Activated CD4-positive, alpha-beta memory T cell treated with anti-CD3 and anti-CD28 coated beads, Interleukin-2, amount 10 ng/mL, durations not matched to agents 7 days and 5 days (primary cell): ENCODE measurements around the gene IQUB. TPM values are rescaled to one million over a fixed set of nuclear protein-coding genes. Genes with fewer than 3 reads are reported as not detected.
"Not testable (repeated sequence)": the region's sequence is repeated elsewhere in the genome, so short reads cannot be mapped to it uniquely, and the experiment has no call there.

Experiments
- CTCF ChIA-PET: fragments of 350-600 bp; sonication (Branson Sonifier 250); formaldehyde crosslinking; loops from one replicate; lab custom pipeline; 2021; ENCODE audit warnings: antibody characterized with exemption, inconsistent platforms; lab: Charles Lee
- POLR2A ChIA-PET: fragments of 350-600 bp; sonication (Branson Sonifier 250); formaldehyde crosslinking; loops from one replicate; lab custom pipeline; 2021; ENCODE audit warnings: antibody characterized with exemption; lab: Charles Lee
- DNase-seq: peaks from one replicate; pipeline ENCODE4 v3.0.0-alpha.2; 2020
- H3K27ac Mint-ChIP-seq: one replicate; pipeline ENCODE4 v1.8.0; 2021; ENCODE audit warnings: mild to moderate bottlenecking, mixed read lengths
- H3K27me3 Mint-ChIP-seq: one replicate; pipeline ENCODE4 v1.8.0; 2021; ENCODE audit warnings: mixed read lengths
- H3K36me3 Mint-ChIP-seq: one replicate; pipeline ENCODE4 v1.8.0; 2021; ENCODE audit warnings: low read depth, mixed read lengths
- H3K4me1 Mint-ChIP-seq: one replicate; pipeline ENCODE4 v1.8.0; 2021; ENCODE audit warnings: mixed read lengths
- H3K4me3 Mint-ChIP-seq: one replicate; pipeline ENCODE4 v1.8.0; 2021; ENCODE audit warnings: mild to moderate bottlenecking, mixed read lengths
- H3K9me3 Mint-ChIP-seq: one replicate; pipeline ENCODE4 v1.8.0; 2021; ENCODE audit warnings: mixed read lengths
- total RNA-seq, 2 experiments: library from RNA; stranded (reverse); gene quantifications; one replicate each; pipeline ENCODE4 v1.2.3, GENCODE V29; 2021

The IQUB gene
- total RNA-seq, 2 experiments from 2014 or later: not detected

- no peaks in the 10 kb centered on the region for H3K9me3 Mint-ChIP-seq
- H3K4me3 Mint-ChIP-seq: no peak overlapping the region
- POLR2A ChIA-PET: no interaction called here
- H3K4me1 Mint-ChIP-seq: no peaks in the 10 kb centered on the region
- no peaks in the 10 kb centered on the region for H3K36me3 Mint-ChIP-seq
- CTCF ChIA-PET: no interaction called here
- no peak overlapping the region for H3K27ac Mint-ChIP-seq
- DNase-seq: no peak
- peaks cover 10% of the 10 kb centered on the region for H3K27me3 Mint-ChIP-seq
Observed at GRCh38 chr7:123500878-123501489, 33.4 kb downstream of the IQUB start.

DNA sequence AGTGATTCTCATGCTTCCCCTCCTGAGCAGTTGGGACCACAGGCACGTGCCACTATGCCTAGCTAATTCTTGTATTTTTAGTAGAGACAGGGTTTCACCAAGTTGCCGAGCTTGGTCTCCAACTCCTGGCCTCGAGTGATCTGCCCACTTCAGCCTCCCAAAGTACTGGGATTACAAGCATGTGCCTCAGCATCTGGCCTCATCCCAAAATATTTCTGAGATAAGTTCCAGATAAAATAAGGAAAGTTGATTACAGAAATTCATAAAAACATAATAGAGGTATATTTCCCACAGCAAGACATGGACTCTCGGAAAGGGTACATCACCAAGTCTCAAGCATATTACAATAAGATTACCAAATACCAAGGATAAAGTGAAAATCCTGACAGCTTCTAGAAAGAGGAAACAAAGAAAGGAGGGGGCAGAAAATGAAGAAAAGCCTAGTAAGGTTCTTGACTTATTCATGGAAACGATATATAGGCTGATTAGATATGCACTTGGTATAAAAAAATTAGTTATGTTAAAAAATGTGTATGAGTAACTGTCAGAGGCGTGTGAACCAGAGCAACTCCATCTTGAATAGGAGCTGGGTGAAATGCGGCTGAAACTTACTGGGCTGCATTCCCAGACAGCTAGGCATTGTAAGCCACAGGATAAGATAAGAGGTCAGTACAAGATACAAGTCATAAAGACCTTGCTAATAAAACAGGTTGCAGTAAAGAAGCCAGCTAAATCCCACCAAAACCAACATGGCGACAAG lies 35.0 kb downstream of the IQUB start:
- no peak for DNase-seq
- Mint-ChIP-seq H3K4me3 (no peak overlapping the region), H3K9me3 (no peaks in the 10 kb centered on the region), H3K4me1 (no peaks in the 10 kb centered on the region), H3K36me3 (no peaks in the 10 kb centered on the region), H3K27ac (no peak overlapping the region), H3K27me3 (peaks cover 10% of the 10 kb centered on the region)
- ChIA-PET POLR2A (no interaction called here), CTCF (no interaction called here)

DNA sequence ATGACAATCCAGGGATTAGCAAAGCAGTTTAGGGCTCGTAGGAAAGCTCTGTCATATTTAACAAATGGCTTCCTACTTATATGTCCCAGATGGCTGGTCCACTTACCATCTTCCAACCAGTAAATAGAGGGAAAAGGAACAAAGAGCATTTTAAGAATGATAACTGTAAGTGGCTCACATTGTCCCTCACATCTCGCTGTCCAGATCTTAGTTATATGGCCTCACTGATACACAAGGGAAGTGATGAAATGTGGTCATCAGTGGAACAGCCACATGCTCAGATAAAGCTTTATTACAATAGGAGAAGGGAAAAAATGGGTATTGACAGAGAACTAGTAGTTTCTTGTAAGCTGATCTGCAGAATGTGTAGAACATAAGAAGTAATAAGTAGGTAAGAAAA lies 35.8 kb downstream of the IQUB start:
- H3K27me3 Mint-ChIP-seq: peaks cover 10% of the 10 kb centered on the region
- POLR2A ChIA-PET: no interaction called here
- H3K9me3 Mint-ChIP-seq: no peaks in the 10 kb centered on the region
- H3K4me3 Mint-ChIP-seq: no peak overlapping the region
- no peaks in the 10 kb centered on the region for H3K36me3 Mint-ChIP-seq
- no peaks in the 10 kb centered on the region for H3K4me1 Mint-ChIP-seq
- no peak overlapping the region for H3K27ac Mint-ChIP-seq
- CTCF ChIA-PET: interaction anchor here (0.6 kb wide), 1 partner anchor 39 kb away, joined by 3 read pairs; no protein-coding TSS in a partner anchor
- no peak for DNase-seq

- ChIA-PET CTCF (interaction anchor here (0.6 kb wide), 1 partner anchor 40 kb away, joined by 3 read pairs; no protein-coding TSS in a partner anchor), POLR2A (interaction anchor here (0.6 kb wide), 1 partner anchor 59 kb away, joined by 3 read pairs; no protein-coding TSS in a partner anchor)
- Mint-ChIP-seq H3K36me3 (no peaks in the 10 kb centered on the region), H3K27me3 (peaks cover 10% of the 10 kb centered on the region), H3K4me3 (no peak overlapping the region), H3K9me3 (no peaks in the 10 kb centered on the region), H3K27ac (no peak overlapping the region), H3K4me1 (no peaks in the 10 kb centered on the region)
- no peak for DNase-seq
Observed at GRCh38 chr7:123498031-123498430, 36.4 kb downstream of the IQUB start.

- H3K4me3 Mint-ChIP-seq: no peak overlapping the region
- ChIA-PET CTCF (interaction anchor here (0.7 to 2.8 kb wide), 16 partner anchors 10 to 378 kb away, joined by 3 to 24 read pairs (median 4); partner anchors contain the start of genes IQUB and NDUFA5), POLR2A (interaction anchor here (0.7 to 1.2 kb wide), 2 partner anchors 43 to 63 kb away, joined by 3 read pairs; partner anchors contain the start of gene NDUFA5)
- peaks cover 9% of the 10 kb centered on the region for H3K27me3 Mint-ChIP-seq
- no peak for DNase-seq
- H3K27ac Mint-ChIP-seq: no peak overlapping the region
- no peaks in the 10 kb centered on the region for H3K9me3 Mint-ChIP-seq
- H3K4me1 Mint-ChIP-seq: no peaks in the 10 kb centered on the region
- H3K36me3 Mint-ChIP-seq: no peaks in the 10 kb centered on the region
Observed at GRCh38 chr7:123494193-123494796, 40.1 kb downstream of the IQUB start.

GRCh38 chr7:123492485-123492884 lies 41.9 kb downstream of the IQUB start:
- no peak overlapping the region for H3K27ac Mint-ChIP-seq
- DNase-seq: no peak
- CTCF ChIA-PET: interaction anchor here (1.0 to 1.1 kb wide), 2 partner anchors 43 to 132 kb away, joined by 3 read pairs; no protein-coding TSS in a partner anchor
- H3K36me3 Mint-ChIP-seq: no peaks in the 10 kb centered on the region
- H3K9me3 Mint-ChIP-seq: no peaks in the 10 kb centered on the region
- POLR2A ChIA-PET: no interaction called here
- H3K4me1 Mint-ChIP-seq: no peaks in the 10 kb centered on the region
- H3K27me3 Mint-ChIP-seq: peaks cover 5% of the 10 kb centered on the region
- H3K4me3 Mint-ChIP-seq: no peak overlapping the region

DNA sequence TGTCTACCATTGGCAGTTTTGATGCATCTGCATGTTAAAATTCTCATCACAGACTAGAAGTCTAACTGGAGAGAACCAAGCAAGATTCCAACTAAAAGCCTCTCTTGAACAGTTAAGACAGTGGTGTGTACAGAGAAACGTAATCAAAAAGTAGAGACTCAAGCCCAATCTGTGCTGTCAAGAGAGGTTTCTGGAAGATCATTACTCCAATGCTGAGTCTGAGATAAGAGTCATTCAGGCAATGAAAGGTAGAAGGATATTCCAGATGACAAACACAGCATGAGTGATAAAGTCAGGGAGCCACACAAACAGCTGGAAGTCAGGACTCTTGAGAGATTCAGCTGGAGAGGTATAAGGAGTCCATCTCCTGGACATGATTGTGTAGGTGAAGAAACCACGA lies 48.7 kb downstream of the IQUB start:
- H3K27ac Mint-ChIP-seq: no peak overlapping the region
- no peaks in the 10 kb centered on the region for H3K36me3 Mint-ChIP-seq
- H3K27me3 Mint-ChIP-seq: peaks cover 4% of the 10 kb centered on the region
- no peaks in the 10 kb centered on the region for H3K9me3 Mint-ChIP-seq
- DNase-seq: no peak
- ChIA-PET POLR2A (no interaction called here), CTCF (no interaction called here)
- H3K4me3 Mint-ChIP-seq: no peak overlapping the region
- H3K4me1 Mint-ChIP-seq: no peaks in the 10 kb centered on the region

- POLR2A ChIA-PET: no interaction called here
- H3K4me1 Mint-ChIP-seq: no peaks in the 10 kb centered on the region
- H3K36me3 Mint-ChIP-seq: no peaks in the 10 kb centered on the region
- H3K9me3 Mint-ChIP-seq: no peaks in the 10 kb centered on the region
- no peak for DNase-seq
- no peak overlapping the region for H3K4me3 Mint-ChIP-seq
- CTCF ChIA-PET: no interaction called here
- H3K27ac Mint-ChIP-seq: no peak overlapping the region
- peaks cover 4% of the 10 kb centered on the region for H3K27me3 Mint-ChIP-seq
Observed at GRCh38 chr7:123485187-123485586, 49.2 kb downstream of the IQUB start.

DNA sequence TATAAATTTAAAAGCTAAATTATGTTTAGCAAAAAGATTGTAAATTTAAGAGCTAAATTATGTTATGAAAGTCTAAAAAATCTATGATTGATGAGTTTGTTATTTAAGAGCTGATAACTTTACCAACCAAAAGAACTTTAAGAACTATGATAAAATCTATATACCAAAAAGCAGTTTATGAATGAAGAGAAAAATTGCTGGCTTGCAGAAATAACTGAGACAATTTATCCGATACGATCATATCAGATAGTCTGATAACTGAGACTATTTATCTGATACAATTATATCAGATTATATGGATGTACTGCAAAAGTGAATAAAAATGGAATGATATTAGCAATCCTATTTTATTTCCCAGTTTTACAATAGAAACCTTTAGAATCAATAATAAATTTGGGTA lies 50.2 kb downstream of the IQUB start:
- H3K4me3 Mint-ChIP-seq: no peak overlapping the region
- H3K36me3 Mint-ChIP-seq: no peaks in the 10 kb centered on the region
- ChIA-PET CTCF (interaction anchor here (0.9 kb wide), 1 partner anchor 10 kb away, joined by 3 read pairs; no protein-coding TSS in a partner anchor), POLR2A (no interaction called here)
- no peaks in the 10 kb centered on the region for H3K4me1 Mint-ChIP-seq
- H3K27ac Mint-ChIP-seq: no peak overlapping the region
- DNase-seq: no peak
- no peaks in the 10 kb centered on the region for H3K9me3 Mint-ChIP-seq
- peaks cover 4% of the 10 kb centered on the region for H3K27me3 Mint-ChIP-seq

GRCh38 chr7:123480107-123480506 lies 54.3 kb downstream of the IQUB start:
- Mint-ChIP-seq H3K27ac (no peak overlapping the region), H3K4me1 (no peaks in the 10 kb centered on the region), H3K36me3 (no peaks in the 10 kb centered on the region), H3K4me3 (no peak overlapping the region), H3K9me3 (no peaks in the 10 kb centered on the region), H3K27me3 (peaks cover 3% of the 10 kb centered on the region)
- CTCF ChIA-PET: interaction anchor here (2.2 kb wide), 1 partner anchor 14 kb away, joined by 5 read pairs; no protein-coding TSS in a partner anchor
- POLR2A ChIA-PET: no interaction called here
- DNase-seq: no peak

GRCh38 chr7:123478056-123478455 lies 56.3 kb downstream of the IQUB start:
- H3K9me3 Mint-ChIP-seq, DNase-seq, H3K4me3 Mint-ChIP-seq, H3K27ac Mint-ChIP-seq, POLR2A ChIA-PET, H3K27me3 Mint-ChIP-seq, H3K4me1 Mint-ChIP-seq, CTCF ChIA-PET, H3K36me3 Mint-ChIP-seq: not testable (repeated sequence)

DNA sequence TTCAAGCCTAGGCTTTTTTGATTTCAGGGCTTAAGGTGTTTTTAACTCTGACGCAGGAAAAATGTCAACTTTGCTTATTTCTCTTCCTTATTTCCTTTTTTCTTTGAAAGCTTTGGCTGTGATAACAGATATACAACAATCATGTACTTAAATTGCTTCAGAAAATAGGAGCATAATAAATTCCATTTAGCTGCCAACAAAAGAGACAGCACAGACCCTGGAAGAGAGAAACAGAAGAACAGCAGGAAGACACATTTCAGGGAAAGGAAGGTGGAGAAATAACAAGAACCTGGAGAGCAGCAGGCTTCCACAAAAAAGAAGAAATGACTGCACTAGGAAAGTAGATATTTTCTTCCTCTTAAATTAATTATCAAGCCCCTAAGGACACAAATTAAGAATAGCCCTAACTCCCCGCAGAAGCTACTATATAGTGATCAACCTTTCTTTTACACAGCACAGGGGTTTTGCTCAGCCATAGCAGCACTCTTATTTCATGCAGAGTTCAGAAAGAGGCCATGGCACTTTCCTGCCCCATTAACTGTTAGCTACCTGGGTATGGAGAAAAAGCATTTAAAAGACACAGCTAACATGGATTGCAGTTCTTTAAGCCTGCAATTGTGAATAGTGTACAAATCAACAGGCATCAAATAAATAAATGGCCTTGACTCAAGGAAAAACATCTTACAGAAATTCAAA lies 61.5 kb downstream of the IQUB start:
- Mint-ChIP-seq H3K4me3 (no peak overlapping the region), H3K27me3 (no peaks in the 10 kb centered on the region), H3K36me3 (no peaks in the 10 kb centered on the region), H3K27ac (no peak overlapping the region), H3K4me1 (no peaks in the 10 kb centered on the region), H3K9me3 (no peaks in the 10 kb centered on the region)
- CTCF ChIA-PET: no interaction called here
- POLR2A ChIA-PET: no interaction called here
- no peak for DNase-seq

DNA sequence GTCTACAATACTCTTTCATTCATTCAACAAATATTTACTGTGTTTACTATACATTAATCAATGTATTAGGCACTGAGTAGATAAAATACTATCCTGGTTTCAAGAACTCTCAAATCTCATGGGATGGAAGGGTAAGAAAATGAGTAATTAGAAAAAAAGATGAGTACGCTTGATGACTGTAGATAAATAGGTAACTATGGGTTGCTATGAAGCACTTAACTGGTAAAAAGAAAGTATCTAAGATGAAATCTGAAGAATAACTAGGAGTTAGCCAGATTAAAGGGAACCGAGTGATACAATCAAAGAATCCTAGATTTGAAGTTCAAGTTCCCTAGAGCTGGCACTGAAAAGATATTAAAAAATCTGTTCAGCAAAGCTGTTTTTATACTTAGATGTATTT lies 62.1 kb downstream of the IQUB start:
- Mint-ChIP-seq H3K36me3 (no peaks in the 10 kb centered on the region), H3K9me3 (no peaks in the 10 kb centered on the region), H3K27ac (no peak overlapping the region), H3K4me1 (no peaks in the 10 kb centered on the region), H3K4me3 (no peak overlapping the region), H3K27me3 (no peaks in the 10 kb centered on the region)
- ChIA-PET CTCF (no interaction called here), POLR2A (no interaction called here)
- no peak for DNase-seq
